Stimulated activated CD4-positive, alpha-beta T cell treated with anti-CD3 and anti-CD28 coated beads, TNF-alpha, amount 100 ng/mL, for 4 hours (primary cell): ENCODE results near the gene ABCG1.

Experiments used
- DNase-seq, 3 experiments: peaks; one replicate each; pipeline ENCODE4 v3.0.0-alpha.2; 2020; ENCODE audit warnings: low read depth in 3 of 3

Gene ABCG1

DNA sequence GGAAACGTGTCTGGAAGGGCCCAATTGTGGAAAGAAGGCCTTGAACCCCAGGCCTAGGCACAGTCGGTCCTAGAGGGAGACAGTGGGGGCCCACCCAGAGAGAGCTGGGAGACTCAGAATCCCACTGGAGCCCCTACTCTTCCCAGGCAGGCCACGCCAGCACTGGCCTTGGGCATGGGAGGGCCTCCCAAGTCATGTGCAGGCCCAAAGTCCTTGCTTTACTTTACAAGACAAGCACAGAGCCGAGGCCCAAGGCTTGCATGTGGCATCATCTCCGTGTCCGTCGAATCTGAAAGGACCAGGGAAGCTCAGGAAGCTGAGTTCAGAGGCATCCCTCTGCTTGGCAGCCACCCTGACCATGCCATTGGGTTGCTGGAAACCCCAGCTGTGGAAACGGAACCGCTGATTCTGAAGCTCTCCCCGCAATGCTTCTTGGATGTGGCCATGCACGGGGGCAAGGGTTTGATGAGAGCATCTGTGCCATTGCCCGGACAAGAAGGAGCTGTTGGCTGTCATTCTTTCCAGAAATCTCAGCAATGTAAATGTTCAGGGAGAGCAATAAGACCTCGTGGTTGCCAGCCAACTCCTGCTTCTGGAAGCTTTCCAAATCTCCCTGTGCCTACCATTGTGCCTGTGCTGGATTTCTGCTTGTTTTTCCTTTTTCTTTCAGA lies 32.8 kb downstream of the ABCG1 start:
- no peak for DNase-seq

DNA sequence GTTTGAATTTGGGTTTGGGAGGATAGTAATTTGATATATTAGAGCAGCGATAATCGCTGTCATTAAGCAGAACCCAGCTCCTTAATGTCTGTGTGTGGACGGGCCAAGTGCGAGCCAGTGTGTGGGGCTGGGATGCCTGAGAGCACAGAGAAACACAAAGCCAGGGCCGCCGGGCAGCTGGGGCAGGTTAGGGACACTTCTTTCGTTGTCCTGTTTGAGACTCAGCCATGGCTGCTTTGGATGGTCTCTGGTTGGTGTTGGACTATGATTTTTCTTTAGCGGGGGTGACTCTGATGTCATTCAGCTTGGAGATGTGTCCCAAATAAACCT lies 33.4 kb downstream of the ABCG1 start:
- no peak for DNase-seq

DNA sequence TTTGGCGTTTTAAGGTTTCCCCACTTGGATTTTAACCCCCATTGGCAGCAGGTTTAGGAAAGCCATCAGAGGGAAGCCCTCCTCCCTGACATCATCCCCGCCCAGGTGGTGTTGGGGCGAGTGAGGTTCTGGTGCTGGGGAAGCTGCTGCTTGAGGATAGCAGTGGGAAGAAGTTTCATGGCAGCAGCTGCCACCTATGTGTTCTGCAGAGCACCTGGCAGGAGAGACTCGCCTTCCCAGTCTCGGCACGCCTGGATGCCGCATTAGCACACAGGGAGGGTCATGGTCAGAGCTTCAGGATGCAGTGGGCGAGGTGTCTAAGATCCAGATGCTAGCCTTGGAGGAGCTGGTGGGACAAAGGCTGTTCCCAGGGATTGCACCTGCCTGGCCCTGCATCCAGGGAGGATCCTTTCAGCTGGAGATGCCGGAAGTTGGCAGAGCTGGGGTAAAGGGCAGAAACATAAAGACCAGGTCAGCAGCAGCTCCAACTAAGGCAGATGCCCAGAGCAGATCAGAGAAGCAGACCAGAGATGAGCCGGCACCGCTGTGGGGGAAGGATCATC lies 33.9 kb downstream of the ABCG1 start:
- no peak for DNase-seq

DNA sequence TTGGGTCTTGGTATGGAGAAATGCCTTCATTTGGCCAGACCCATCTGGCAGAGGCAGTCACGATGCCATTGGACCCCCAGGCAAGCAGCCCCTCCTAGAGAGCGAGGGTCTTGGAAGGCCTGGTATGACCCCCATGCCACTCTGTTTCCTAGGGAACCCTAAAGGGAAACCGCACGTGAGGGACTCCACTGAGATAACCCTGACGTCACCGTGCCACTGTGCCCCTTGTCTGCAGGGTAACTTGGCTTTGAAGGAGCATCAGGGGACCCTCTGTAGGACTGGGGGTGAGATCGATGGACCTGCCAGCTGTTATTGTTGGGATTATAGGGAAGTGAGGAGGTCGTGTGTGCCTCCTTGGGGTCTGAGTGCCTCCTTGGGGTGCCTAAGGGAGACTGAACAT lies 34.5 kb downstream of the ABCG1 start:
- DNase-seq = no peak

DNA sequence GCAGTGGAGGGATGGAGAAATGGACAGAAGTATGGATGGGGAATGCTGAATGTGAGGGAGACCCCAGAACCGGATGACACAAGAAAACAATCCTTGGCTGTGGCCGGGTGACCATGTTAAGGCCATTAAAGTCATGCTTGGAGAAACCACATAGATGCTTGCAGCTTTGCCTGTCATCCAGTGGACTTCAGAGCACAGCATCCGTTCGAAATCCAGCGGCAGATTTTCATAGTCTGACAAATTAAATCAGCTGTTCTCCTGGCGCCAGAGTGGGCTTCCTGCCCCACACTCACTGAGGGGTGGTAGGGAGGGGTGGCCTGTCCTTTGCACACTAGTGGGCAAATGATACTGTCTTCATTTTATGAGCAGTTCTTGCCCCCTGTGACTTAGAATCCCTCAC lies 35.1 kb downstream of the ABCG1 start:
- no peak for DNase-seq

DNA sequence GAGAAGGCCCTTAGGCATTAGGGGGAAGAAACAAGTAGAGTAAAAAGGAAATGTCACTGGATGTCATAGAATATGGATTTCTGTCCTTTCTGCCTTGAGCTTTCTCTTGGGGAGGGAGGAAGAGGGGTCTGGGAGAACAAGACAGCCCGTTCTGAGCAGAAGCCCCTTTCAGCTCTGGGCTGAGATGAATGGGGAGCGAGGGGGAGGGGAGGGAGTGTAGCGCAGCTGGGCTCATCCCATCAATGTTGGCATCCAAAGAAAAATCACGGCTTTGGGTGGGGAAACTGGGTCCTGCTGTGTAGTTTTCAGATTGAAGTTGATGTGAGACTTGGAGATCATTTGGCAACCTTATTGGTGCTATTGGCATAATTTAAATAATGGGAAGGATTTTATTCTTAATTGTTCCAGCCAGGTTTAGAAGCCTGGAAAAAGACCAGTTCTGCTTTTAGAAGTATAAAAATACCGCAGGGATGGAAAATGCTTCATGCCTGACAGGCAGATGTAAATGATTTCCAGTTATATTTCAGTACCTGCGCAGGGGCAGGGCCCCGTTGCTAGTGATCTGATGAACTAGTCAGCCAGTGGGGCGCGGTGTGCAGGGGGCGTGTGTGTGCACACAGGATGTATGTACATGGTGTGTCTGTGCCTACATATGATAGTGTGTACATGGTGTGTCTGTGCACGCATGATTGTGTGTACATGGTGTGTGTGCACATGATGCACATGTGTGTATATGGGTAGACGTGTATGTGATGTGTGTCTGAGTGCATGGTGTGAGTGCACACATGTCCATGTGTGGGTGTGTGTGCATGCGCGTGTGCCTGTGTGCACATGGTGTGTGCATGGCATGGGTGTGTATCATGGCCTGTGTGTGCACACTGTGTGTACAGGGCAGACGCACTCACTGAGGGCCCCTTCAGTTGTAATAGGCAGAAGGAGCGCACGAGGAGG lies 36.0 kb downstream of the ABCG1 start:
- DNase-seq = no peak

DNA sequence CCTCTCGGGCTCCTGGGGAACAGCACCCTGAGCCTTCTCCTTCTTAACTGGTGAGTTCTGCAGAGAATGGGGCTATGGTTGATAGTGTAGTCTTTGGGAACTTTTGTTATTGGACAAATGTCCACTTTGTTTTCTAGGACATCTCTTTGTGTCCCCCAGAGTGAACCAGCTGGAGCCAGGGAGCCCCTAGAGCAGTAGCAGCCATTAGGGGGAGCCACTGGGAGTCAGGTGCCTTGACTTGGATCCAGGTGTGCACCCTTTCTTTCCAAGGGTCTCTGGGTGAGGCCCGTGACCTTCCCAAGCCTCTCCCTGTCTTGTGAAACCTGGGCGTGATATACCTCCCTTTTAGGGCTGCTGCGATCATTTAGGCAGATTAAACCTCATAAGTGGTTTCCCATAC lies 36.9 kb downstream of the ABCG1 start:
- no peak for DNase-seq

DNA sequence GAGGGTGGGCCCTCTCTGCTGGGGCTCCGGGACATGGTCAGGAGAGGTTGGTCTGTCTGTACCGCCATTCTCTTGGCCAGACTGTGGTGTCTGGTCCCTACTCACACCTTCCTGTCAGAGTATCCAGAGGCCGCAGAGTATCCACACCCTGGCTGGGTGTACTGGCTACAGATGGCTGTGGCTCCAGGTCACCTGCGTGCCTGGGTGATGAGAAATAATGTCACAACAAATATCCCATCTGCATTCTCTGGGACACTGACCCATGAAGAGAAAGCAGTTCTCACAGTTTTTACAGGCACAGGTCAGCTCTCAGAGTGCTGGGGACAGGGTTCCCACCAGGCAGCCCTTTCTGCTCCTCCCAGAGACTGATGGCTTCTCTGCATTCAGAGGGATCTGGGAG lies 37.4 kb downstream of the ABCG1 start:
- no peak for DNase-seq

DNA sequence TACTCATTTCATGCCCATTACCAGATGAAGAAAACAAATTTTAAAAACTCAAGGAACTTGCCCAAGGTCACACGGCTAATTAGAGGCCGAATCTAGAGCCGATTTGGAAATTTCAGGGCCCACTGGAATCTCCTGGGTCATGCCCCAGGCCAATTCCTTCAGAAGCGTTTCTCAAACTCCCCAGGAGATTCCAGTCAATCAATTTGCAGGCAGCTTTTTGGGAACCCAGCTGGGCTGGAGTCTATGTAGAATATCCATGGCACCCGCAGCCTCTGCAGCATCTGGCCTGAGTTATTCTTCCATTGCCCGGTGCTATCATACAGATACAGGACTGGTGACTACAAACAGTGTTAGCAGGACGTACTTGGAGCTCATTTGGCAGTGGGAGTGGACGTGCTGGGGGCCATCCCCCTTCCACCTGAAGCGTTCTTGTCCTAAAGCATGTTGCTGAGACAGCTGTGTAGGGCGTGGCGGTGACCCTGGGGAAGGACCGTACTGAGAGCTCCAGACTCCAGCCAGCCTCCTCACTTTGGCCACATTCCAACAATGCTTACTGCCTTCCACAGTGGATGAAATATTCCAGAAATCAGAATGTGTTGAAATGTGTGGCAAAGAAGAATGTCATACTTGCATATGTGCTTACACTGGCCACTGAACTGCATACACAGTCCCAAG lies 38.3 kb downstream of the ABCG1 start:
- DNase-seq = no peak

DNA sequence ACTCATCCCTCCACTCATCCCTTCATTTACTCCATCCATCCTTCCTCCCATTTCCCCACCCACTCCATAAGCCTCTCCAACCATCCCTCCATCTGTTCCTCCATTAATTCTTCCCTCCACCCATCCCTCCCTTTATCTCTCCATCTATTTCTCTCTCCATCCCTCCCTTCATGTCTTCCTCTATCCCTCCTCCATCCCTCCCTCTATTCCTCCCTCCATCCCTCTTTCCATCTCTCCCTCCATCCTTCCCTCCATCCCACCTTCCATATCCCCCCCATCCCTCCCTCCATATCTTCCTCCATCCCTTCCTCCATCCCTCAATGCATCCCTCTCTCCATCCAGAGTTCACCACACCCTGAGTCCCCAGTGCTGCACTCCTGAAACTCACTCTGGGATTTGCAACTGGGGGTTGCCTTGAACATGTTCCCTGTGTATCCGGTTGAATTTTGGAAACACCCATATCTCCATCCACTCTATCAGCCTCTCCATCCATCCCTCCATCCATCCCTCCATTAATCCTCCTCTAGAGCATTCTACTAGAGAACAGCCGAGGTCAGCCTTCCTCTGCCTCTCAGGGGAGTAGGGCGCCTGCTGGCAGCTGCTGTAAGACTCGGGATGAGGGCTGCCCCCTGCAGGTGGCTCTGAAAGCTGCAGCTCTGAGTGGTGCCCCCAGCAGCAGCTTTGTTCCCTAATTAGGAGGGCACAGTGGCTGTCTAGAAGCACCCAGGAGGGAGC lies 39.4 kb downstream of the ABCG1 start:
- DNase-seq = peak; percentile 64 to 70 (median 69)

DNA sequence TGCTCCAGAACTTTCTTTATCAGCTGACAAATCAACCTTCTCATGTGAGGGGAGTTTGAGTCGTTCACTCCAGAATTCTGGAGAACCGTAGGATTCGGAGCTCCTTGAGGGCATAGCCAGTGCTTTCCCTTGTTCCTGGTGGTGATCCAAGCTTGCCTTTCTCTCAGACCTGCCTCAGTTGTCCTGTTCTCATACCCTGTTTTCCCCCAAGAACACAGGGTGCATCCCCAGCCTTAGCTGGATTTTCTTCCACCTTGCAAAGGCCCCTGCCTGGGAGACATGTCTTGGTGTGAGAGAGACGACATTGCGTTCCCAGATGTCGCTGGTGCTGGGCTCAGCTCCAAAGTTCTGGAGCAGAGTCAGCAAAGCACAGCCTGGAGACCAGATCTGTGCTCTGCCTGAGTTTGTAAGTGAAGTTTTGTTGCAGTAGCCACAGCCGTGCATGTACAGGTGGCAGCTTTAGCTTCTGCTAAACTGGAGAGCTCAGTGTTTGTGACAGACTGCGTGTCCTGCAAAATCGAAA lies 40.0 kb downstream of the ABCG1 start:
- no peak for DNase-seq

DNA sequence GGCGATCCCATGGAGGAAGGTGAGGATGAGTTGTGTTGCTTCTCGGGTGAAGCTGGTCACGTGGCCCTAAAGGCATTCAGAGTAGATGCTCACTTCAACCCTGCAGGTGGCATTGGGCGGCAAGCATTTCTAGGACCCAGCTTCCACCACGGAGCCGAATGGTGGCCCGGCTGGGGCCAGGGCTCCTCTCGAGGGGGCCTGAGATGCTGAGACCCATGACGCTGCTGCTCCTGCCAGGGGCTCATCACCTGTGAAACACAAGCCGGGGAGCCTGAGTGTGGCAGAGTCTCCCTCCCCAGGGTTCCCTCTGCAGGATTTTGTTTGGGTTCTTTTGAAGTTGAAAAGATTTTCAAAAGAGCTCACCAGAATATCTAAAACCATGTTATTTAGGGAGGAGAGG lies 41.2 kb downstream of the ABCG1 start:
- DNase-seq = no peak

DNA sequence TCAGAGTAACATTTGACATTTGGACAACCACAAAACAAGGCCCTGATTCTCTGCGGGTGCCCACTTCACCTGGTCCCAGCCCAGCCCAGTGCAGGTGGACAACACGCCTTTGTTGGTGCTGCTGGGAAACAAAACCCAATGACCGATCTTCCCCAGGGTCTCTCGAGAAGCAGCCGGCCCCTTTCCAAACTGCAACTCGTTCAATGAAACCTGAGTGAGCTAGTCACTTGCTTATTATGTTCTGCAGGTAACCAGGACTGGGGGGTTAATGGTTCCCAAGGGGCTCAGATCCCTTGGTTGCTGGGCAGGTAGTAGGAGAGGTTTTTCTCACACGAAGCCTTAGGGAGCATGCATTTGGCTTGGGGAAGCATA lies 42.9 kb downstream of the ABCG1 start:
- no peak for DNase-seq

DNA sequence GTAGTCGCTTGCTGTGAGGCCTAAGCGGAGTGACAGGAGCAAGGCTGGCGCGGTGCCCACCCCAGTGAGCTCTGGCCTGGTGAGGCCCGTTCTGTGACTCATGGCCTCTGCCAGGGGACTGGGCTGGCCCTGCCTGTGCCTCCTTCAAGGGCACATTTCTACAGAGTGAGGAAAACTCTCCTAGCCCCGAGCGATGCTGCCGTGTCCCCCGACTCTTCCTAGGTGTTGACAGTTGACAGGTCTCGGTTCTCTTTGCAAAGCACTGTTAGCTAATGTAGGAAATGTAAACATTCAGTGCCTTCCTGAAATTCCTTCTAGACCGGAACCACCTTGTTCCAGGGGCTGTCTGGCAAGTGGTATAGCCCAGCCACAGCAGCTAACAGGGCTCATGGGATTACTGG lies 43.9 kb downstream of the ABCG1 start:
- DNase-seq = no peak

DNA sequence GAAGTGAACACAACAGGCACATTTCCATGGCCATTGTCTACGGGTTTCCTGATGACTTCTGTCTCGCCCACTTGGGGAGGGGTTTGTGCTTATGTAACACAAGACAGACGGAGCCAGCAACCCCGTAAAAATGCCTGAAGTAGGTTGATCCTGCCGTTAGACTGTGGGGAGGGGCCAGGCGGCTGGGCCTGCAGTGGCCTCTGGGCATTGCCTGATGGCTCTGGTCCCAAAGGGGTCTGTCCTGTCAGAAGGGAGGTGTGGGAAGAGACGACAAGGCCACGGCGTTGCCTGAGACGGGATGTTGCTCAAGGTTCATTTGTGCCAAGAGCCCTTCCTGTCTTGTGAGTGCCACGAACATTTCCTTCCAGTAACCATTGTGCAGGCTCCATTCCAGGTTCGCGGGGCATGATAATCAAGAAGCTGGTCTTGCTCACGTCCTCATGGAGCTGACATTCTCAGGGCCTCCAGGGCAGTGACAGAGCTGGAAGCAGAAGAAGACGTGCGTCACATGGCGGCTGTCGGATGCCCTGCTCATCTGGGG lies 44.7 kb downstream of the ABCG1 start:
- DNase-seq = no peak

DNA sequence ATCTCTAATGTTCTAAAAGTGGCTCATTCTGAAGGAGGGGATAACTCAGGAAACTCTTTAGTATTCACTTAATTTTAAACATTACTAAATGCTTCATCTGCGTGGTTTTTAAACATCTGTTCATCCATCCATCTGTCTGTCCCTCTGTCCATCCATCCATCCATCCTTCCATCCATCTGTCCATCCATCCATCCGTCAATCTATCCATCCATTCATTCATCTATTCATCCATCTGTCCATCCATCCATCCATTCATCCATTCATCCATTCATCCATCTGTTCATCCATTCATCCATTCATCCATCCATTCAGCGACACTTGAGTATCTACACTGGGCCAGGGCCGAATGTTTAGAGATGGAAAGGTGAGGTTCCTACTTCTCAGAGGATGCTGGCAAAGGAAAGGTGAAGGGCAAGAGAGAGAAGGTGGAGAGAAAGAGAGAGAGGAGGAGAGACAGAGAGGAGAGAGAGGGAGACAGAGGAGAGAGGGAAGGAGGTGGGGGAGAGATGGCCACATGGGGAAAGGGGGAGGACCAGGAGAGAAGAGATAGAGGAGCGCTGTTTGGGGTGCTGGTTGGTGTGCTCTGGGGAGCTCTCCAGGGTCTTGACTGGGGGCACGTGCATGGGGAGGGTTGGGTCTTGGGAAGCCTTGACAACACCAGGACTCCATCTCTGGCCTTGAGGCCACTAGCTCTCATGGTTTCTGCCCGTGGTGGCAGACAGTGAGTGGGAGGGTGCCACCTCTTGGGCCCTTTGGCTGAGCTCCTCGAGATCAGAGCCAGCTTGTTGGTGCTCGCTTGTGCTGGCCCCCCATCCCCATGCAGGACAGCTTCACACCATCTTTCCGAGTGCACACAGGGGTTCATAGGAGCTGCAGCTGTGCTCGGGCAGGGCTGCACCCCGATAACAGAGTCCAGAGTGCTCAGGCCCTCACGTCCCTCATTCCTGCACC lies 45.6 kb downstream of the ABCG1 start:
- DNase-seq = no peak

DNA sequence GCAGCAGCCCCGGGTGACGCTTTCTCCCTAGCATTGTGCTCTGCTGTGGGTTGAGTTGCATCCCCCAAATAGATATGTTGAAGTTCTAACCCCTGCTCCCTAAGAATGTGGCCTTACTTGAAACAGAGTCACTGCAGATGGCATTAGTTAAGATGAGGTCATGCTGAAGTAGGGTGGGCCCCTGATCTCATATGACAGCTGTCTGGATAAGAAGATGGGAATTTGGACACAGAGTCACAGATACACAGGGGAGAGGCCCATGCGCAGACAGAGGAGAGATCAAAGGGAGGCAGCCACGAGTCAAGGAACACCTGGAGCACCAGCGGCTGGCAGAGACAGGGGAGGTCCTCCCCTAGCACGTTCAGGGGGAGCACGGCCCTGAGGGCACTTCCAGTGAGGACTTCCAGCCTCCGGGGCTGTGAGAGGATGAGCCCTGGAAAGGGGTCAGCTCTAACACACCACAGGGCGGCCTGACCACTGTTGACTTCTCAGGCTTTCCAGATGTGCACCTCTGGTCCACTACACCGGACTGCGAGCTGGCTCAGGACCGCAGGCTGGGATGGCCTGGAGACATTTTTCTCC lies 46.4 kb downstream of the ABCG1 start:
- DNase-seq = no peak

DNA sequence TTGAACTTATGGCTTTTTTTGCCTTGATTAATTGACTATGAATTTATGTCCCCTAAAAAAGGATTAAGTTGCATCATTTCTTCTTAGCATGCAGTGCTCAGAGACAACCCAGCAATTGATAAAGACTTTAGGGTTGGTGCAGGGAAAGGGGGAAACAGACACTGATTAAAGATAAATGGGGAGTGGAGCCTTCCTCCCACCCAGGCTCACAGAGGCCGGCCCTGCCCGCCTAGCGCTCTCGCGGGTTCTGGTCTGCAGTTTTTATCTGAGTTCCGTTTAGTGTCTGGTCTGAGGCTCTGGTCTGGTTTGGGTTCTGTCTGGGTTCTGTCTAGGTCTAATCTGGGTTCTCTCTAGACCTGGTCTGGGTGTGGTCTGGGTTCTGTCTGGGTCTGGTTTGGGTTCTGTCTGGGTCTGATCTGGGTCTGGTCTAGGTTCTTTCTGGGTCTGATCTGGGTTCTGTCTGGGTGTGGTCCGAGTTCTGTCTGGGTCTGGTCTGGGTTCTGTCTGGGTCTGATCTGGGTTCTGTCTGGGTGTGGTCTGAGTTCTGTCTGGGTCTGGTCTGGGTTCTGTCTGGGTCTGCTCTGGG lies 48.1 kb downstream of the ABCG1 start:
- DNase-seq = no peak

DNA sequence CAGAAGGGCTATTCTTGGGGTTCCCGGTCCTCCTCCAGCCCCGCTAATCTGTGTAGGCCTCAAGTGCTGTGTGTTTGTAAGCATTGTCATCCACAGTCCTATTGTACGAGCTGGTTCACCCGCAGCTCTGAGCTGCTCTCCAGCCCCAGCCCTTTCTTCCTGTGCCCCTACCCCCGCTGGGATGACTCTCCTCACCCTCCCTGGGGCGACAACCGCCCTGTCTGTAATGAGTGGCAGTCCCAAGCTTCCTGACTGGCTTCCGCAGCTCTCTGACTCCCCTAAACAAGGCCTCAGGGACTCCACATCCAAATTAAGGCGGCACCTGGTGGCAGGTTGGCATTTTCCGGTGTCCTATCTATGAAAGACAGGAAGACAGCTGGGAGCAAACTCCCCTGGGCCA lies 50.4 kb downstream of the ABCG1 start:
- no peak for DNase-seq
